H9 (cell line): Measurements from ENCODE around the gene COL4A2. TPM values are rescaled to one million over a fixed set of nuclear protein-coding genes. Genes with fewer than 3 reads are reported as not detected.

ENCODE experiments used
- DNase-seq: peaks from one replicate; pipeline ENCODE4 v3.0.0-alpha.2; 2017
- H2AFZ ChIP-seq: one replicate; pipeline ENCODE4 v1.6.1; 2013; ENCODE audit warnings: mild to moderate bottlenecking, low read length, control low read depth, moderate library complexity
- H2AK5ac ChIP-seq: 2 replicates; pipeline ENCODE4 v1.6.1; 2013; ENCODE audit warnings: low read length, control low read depth, mixed read lengths; ENCODE audit not compliant: insufficient read length
- H2BK120ac ChIP-seq: one replicate; pipeline ENCODE4 v1.6.1; 2013; ENCODE audit warnings: low read depth, mild to moderate bottlenecking, low read length, control low read depth, inconsistent platforms; ENCODE audit not compliant: poor library complexity, severe bottlenecking
- H2BK12ac ChIP-seq: 2 replicates; pipeline ENCODE4 v1.6.1; 2013; ENCODE audit warnings: low read length, control low read depth, mixed read lengths, low read depth; ENCODE audit not compliant: insufficient read length
- H2BK15ac ChIP-seq: 2 replicates; pipeline ENCODE4 v1.6.1; 2013; ENCODE audit warnings: low read depth, low read length, control low read depth
- H2BK20ac ChIP-seq: one replicate; pipeline ENCODE4 v1.6.1; 2013; ENCODE audit warnings: low read depth, mild to moderate bottlenecking, low read length, control low read depth, inconsistent platforms; ENCODE audit not compliant: poor library complexity, severe bottlenecking
- H2BK5ac ChIP-seq: 2 replicates; pipeline ENCODE4 v1.6.1; 2013; ENCODE audit warnings: low read length, control low read depth, mixed read lengths; ENCODE audit not compliant: insufficient read length
- H3K14ac ChIP-seq: 2 replicates; pipeline ENCODE4 v1.6.1; 2013; ENCODE audit warnings: low read length, control low read depth; ENCODE audit not compliant: insufficient read depth
- H3K18ac ChIP-seq: 2 replicates; pipeline ENCODE4 v1.6.1; 2013; ENCODE audit warnings: low read depth, mild to moderate bottlenecking, mixed read lengths, low read length, control low read depth; ENCODE audit not compliant: insufficient read length
- H3K23ac ChIP-seq: 2 replicates; pipeline ENCODE4 v1.6.1; 2013; ENCODE audit warnings: low read length, control low read depth, mixed read lengths, low read depth; ENCODE audit not compliant: insufficient read length
- H3K23me2 ChIP-seq: 2 replicates; pipeline ENCODE4 v1.6.1; 2013; ENCODE audit warnings: low read depth, mild to moderate bottlenecking, mixed read lengths, low read length, control low read depth; ENCODE audit not compliant: insufficient read length, poor library complexity, severe bottlenecking
- H3K27ac ChIP-seq: 2 replicates; pipeline ENCODE4 v1.5.1; 2013; ENCODE audit warnings: low read length, control low read depth, mixed read lengths, low read depth; ENCODE audit not compliant: insufficient read length
- H3K27me3 ChIP-seq: 2 replicates; pipeline ENCODE4 v1.6.1; 2013; ENCODE audit warnings: low read length, control low read depth, inconsistent platforms; ENCODE audit not compliant: insufficient read depth
- H3K4ac ChIP-seq: 2 replicates; pipeline ENCODE4 v1.6.1; 2013; ENCODE audit warnings: low read depth, mild to moderate bottlenecking, control low read depth, inconsistent platforms, low read length, moderate library complexity
- H3K4me1 ChIP-seq: 2 replicates; pipeline ENCODE4 v1.6.1; 2013; ENCODE audit warnings: low read length, control low read depth, inconsistent platforms; ENCODE audit not compliant: insufficient read depth
- H3K4me2 ChIP-seq: 2 replicates; pipeline ENCODE4 v1.6.1; 2013; ENCODE audit warnings: low read length, control low read depth, mixed read lengths; ENCODE audit not compliant: insufficient read length, insufficient read depth
- H3K56ac ChIP-seq: 2 replicates; pipeline ENCODE4 v1.6.1; 2013; ENCODE audit warnings: low read depth, mild to moderate bottlenecking, mixed read lengths, low read length, control low read depth; ENCODE audit not compliant: insufficient read length
- H3K79me1 ChIP-seq: 2 replicates; pipeline ENCODE4 v1.6.1; 2013; ENCODE audit warnings: low read depth, mild to moderate bottlenecking, moderate library complexity, low read length, control low read depth, inconsistent platforms; ENCODE audit not compliant: insufficient read depth, poor library complexity, severe bottlenecking
- H3K79me2 ChIP-seq: 2 replicates; pipeline ENCODE4 v1.6.1; 2013; ENCODE audit warnings: low read length, control low read depth, inconsistent platforms; ENCODE audit not compliant: insufficient read depth
- H3K9ac ChIP-seq: 2 replicates; pipeline ENCODE4 v1.6.1; 2013; ENCODE audit warnings: low read length, control low read depth, mixed read lengths; ENCODE audit not compliant: insufficient read length; ENCODE audit errors: extremely low read depth
- H3K9me3 ChIP-seq: one replicate; pipeline ENCODE4 v1.6.1; 2013; ENCODE audit warnings: low read depth, low read length, inconsistent platforms; ENCODE audit not compliant: control insufficient read depth
- H3T11ph ChIP-seq: one replicate; pipeline ENCODE4 v1.6.1; 2013; ENCODE audit warnings: mild to moderate bottlenecking, low read length, control low read depth, inconsistent platforms
- H4K20me1 ChIP-seq: one replicate; pipeline ENCODE4 v1.6.1; 2013; ENCODE audit not compliant: control insufficient read depth, insufficient read length, insufficient read depth
- H4K5ac ChIP-seq: 2 replicates; pipeline ENCODE4 v1.6.1; 2013; ENCODE audit warnings: low read depth, mild to moderate bottlenecking, mixed read lengths, low read length, control low read depth; ENCODE audit not compliant: insufficient read length
- H4K8ac ChIP-seq: replicated peaks from 2 replicates; pipeline ENCODE4 v1.6.1; 2013; ENCODE audit warnings: low read length, control low read depth, mixed read lengths, low read depth; ENCODE audit not compliant: insufficient read length
- H4K91ac ChIP-seq: 2 replicates; pipeline ENCODE4 v1.6.1; 2013; ENCODE audit warnings: low read depth, mild to moderate bottlenecking, moderate library complexity, mixed read lengths, low read length, control low read depth; ENCODE audit not compliant: insufficient read length
- H3K27ac Mint-ChIP-seq, 3 experiments: 2 replicates in 2 of 3; 3 replicates in 1 of 3; pipeline ENCODE4 v1.8.0; 2020 to 2021; ENCODE audit warnings: mixed read lengths in 3 of 3, mild to moderate bottlenecking in 1 of 3, moderate library complexity in 1 of 3
- H3K27me3 Mint-ChIP-seq: 2 replicates; pipeline ENCODE4 v1.8.0; 2021; ENCODE audit warnings: low read depth, mild to moderate bottlenecking, moderate library complexity, mixed read lengths
- H3K36me3 Mint-ChIP-seq, 3 experiments: 2 replicates in 2 of 3; 3 replicates in 1 of 3; pipeline ENCODE4 v1.8.0; 2020 to 2021; ENCODE audit warnings: low read depth in 3 of 3, mixed read lengths in 3 of 3; ENCODE audit not compliant: insufficient read depth in 1 of 3
- H3K4me1 Mint-ChIP-seq, 2 experiments: 2 replicates each; pipeline ENCODE4 v1.8.0; 2020; ENCODE audit warnings: mixed read lengths in 2 of 2
- H3K4me3 Mint-ChIP-seq, 2 experiments: 2 replicates in 1 of 2; 3 replicates in 1 of 2; pipeline ENCODE4 v1.8.0; 2020 to 2021; ENCODE audit warnings: mild to moderate bottlenecking in 2 of 2, mixed read lengths in 2 of 2, moderate library complexity in 1 of 2
- H3K9me3 Mint-ChIP-seq, 2 experiments: 2 replicates in 1 of 2; 3 replicates in 1 of 2; pipeline ENCODE4 v1.8.0; 2020; ENCODE audit warnings: mild to moderate bottlenecking in 2 of 2, mixed read lengths in 2 of 2, moderate library complexity in 1 of 2
- WGBS: extraction: QIAGEN DNeasy Blood & Tissue Kit; methylation state at CpG from one replicate; pipeline ENCODE4 v1.1.7; 2013; ENCODE audit warnings: missing lambda C conversion rate, low lambda C conversion rate, mixed read lengths; ENCODE audit not compliant: insufficient read length; ENCODE audit errors: extremely low coverage; 5-methylcytosine and 5-hydroxymethylcytosine counted together
- total RNA-seq: library from RNA; stranded (reverse); gene quantifications from 2 replicates; pipeline ENCODE4 v1.2.1, GENCODE V29; 2021
- TF ChIP-seq, protein P1 (sequence below): fragments of 200-600 bp; sonication (generic); conservative IDR thresholded peaks from 3 replicates; pipeline ENCODE4 v1.8.0; 2021; ENCODE audit warnings: antibody characterized with exemption, mild to moderate bottlenecking

COL4A2 gene
- total RNA-seq, 1 experiment from 2014 or later: 76.5 TPM

DNA sequence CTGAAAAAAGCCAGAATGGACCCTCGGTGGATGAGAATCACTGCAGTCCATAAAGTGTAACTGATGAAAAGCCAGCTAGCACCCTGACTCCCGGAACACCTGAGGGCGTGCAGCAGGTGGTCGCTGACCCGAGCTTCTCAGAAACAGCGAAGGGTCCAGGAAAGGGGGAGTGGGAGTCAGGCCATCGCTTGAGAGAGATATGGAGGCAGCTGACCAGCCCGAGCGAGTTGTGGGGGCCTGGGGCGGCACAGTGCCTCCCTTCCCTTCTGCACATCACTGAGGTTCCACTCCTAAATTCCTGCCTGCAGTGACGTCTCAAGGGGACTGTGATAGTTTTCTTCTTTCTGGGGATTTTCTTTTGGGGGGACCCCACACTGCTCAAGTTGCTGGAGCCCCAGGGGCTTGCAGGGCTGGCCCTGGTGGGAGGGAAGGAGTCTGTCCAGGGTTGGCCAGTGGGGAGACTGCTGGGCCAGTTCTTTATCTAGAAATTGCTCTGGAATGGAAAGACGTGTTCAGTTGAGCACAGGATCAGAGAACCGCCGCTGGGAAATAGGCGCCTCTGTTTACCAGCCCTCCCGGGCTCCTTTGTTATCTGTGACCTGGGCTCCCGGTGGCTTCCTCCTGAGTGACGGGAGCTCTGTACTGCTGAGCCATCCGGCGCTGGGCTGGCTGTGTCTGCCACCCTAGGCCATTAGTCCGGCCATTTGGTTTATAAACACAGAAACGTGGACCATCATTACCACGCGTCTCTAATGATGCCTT is 183.1 kb downstream of the COL4A2 start:
- TF ChIP-seq, protein P1, sequence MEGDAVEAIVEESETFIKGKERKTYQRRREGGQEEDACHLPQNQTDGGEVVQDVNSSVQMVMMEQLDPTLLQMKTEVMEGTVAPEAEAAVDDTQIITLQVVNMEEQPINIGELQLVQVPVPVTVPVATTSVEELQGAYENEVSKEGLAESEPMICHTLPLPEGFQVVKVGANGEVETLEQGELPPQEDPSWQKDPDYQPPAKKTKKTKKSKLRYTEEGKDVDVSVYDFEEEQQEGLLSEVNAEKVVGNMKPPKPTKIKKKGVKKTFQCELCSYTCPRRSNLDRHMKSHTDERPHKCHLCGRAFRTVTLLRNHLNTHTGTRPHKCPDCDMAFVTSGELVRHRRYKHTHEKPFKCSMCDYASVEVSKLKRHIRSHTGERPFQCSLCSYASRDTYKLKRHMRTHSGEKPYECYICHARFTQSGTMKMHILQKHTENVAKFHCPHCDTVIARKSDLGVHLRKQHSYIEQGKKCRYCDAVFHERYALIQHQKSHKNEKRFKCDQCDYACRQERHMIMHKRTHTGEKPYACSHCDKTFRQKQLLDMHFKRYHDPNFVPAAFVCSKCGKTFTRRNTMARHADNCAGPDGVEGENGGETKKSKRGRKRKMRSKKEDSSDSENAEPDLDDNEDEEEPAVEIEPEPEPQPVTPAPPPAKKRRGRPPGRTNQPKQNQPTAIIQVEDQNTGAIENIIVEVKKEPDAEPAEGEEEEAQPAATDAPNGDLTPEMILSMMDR: no peak
- no peak for DNase-seq
- H3K4me1 ChIP-seq: peaks cover 11% of the 10 kb centered on the region
- no peak overlapping the region for H2AFZ ChIP-seq
- no peak overlapping the region for H3K4ac ChIP-seq
- H3T11ph ChIP-seq: no peak overlapping the region
- Mint-ChIP-seq H3K9me3 (no peaks in the 10 kb centered on the region), H3K36me3 (peaks cover 20 to 54% (median 45%) of the 10 kb centered on the region in 3 experiments; a peak in 6 of 7 replicates), H3K4me3 (no peak overlapping the region), H3K27me3 (no peaks in the 10 kb centered on the region), H3K27ac (peak overlapping the region in 2 of 3 experiments; percentile 63 to 86; a peak in 5 of 7 replicates), H3K4me1 (peaks cover 26 to 33% of the 10 kb centered on the region in 2 experiments)
- no peak overlapping the region for H3K27ac ChIP-seq
- H3K27me3 ChIP-seq: no peaks in the 10 kb centered on the region
- H3K23me2 ChIP-seq: no peaks in the 10 kb centered on the region
- no peak overlapping the region for H2BK5ac ChIP-seq
- no peak overlapping the region for H4K5ac ChIP-seq
- no peak overlapping the region for H4K8ac ChIP-seq
- WGBS: no CpG with 5 or more reads among the region's 24 CpGs
- no peaks in the 10 kb centered on the region for H3K79me2 ChIP-seq
- no peak overlapping the region for H2AK5ac ChIP-seq
- H3K56ac ChIP-seq: no peak overlapping the region
- peak overlapping the region; percentile 39 for H2BK12ac ChIP-seq
- no peak overlapping the region for H3K4me2 ChIP-seq
- H3K18ac ChIP-seq: peak overlapping the region; percentile 30
- H3K14ac ChIP-seq: no peak overlapping the region
- no peak overlapping the region for H2BK15ac ChIP-seq
- H4K91ac ChIP-seq: no peak overlapping the region
- H3K79me1 ChIP-seq: no peaks in the 10 kb centered on the region
- H2BK20ac ChIP-seq: no peak overlapping the region
- H3K9me3 ChIP-seq: no peaks in the 10 kb centered on the region
- no peak overlapping the region for H3K9ac ChIP-seq
- H4K20me1 ChIP-seq: no peaks in the 10 kb centered on the region
- H3K23ac ChIP-seq: no peak overlapping the region
- H2BK120ac ChIP-seq: no peak overlapping the region
